OCI-M1 (cell line): Measurements from ENCODE around the gene TRIM46.

Experiments
- DNase-seq: peaks from one replicate; lab custom pipeline; 2025; lab: John Stamatoyannopoulos, UW

Gene TRIM46

DNA sequence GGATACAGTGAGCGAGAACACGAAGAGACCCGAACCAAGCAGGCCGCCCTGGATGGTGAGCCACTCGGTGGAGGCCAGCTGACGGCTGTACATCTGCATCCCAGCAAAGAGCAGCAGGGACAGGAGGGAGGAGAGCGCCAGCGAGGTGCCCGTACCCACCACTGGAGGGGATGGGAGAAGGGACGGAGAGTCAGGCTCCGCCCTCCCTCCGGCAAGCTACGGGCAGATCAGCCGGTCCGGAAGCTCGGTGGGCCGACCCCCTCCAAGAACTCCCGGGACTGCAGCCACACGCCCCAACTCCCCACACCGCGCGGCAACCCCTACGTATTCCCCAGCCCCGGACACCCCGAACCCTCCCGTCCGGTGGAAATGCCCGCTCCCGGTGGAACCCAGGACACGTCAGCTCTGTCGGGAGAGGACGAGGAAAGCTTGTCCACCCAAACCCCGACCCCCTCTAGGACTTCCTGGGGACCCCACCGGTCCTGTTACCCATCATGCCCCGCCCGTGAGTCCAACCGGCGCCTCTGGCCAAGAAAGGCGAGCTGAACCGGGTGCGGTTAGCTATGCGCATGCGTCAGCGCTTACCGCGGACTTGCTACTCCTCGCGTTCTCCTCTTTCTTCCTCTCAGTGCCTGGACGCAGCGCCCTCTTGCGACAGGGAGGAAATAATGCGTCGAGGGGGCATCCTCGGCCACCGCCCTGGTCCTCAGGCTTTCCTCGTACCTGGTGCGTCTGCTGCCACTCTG, 744 bp upstream of the TRIM46 start, which contains the start of gene KRTCAP2:
TSS of gene KRTCAP2 (minus strand) at position 573 of the 746 bp plus-strand sequence. CDS start at position 493, 80 bp downstream.
- DNase-seq = peak; percentile 98

DNA sequence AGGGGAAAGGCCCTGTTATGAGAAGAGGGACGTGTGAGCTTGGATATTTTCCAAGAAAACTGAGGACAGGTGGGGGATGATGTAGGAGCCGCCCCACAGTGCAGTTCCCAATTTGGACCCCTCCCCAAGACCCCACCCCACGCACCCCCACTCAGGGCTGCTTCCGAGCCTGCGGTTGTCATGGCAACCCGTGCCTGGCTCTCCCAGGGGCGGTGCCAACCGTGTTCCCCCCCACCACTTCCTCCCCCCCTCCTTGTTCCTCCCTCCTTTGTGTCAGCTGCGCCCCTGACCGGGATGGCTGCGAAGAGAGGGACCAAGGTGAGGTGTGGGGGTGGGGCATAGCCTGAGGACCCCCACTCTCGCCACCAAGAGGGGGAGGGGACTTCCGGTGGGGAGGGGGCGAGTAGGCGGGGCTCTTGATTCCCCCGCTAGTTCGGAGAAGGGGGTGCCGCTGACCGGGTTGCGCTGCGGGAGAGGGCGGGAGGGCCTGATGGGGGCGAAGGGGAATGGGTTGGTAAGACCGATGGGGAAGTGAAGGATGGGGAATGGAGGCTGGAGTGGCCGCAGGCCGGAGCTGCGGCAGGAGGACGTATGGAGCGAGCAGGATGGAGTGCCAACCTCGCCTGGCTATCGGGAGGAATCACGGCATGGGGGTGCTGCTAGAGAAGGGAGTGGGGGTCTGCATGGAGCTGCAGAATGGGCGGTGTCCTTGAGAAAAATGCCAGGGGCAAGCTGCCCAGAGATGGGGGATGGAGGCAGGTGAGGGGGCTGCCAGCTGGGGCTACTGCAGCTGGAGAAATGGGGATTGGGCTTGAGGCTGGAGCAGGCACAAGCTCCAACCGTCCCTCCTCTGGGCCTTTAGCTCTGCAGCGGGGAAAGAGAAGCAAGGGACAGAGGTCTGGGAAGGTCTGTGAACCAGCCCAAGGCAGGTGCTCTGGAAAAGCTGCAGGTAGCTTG, 953 bp downstream of the TRIM46 start:
- DNase-seq = peak; percentile 38

DNA sequence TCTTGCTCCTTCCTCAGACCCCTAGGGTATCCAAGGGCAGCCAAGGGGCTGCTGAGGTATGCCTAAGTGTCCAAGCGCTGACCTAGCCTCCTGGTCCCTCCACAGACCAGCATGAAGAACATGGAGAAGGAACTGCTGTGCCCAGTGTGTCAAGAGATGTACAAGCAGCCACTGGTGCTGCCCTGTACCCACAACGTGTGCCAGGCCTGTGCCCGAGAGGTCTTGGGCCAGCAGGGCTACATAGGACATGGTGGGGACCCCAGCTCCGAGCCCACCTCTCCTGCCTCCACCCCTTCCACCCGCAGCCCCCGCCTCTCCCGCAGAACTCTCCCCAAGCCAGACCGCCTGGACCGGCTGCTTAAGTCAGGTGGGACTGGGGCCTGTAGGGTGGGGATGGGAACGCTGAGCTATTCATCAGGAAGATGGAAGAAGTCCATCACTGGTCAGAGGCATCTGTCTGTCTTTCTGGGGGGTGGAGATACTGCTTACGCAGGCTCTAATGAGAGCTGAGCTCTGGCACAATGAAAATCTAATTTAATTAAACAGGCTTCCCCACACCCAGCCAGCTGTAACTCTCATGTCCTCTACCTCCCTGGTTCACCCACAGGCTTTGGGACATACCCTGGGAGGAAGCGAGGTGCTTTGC, 1.8 kb downstream of the TRIM46 start:
- no peak for DNase-seq

DNA sequence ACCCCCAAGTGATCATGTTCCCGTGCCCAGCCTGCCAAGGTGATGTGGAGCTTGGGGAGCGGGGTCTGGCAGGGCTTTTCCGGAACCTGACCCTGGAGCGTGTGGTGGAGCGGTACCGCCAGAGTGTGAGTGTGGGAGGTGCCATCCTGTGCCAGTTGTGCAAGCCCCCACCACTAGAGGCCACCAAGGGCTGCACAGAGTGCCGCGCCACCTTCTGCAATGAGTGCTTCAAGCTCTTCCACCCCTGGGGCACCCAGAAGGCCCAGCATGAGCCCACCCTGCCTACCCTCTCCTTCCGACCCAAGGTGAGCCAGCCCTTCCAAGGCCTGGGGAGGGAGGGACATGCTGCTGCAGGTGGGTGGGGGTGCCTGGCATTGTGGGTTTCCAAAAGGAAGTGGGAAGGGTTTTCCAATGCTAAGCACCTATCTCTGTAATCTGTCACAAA, 2.3 kb downstream of the TRIM46 start:
- DNase-seq = no peak

DNA sequence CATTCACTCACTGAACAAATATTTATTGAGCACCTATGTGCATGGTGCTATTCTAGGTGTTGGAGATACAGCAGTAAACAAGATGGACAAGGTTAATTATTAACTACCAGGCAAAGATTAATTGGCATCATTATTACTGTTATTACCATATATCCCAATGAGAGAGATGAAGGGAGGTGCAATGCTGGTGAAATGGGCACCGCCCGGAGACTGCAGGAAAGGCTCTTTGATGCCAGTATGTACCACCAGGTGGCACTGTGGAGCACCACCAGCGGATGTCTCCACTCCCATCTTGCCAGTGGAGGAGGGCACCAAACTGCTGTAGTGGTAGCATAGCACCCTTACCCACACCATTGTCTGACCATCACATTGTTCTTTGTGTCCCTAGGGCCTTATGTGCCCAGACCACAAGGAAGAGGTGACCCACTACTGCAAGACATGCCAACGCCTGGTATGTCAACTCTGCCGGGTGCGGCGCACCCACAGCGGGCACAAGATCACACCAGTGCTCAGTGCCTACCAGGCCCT, 3.0 kb downstream of the TRIM46 start:
- peak; percentile 90 for DNase-seq

DNA sequence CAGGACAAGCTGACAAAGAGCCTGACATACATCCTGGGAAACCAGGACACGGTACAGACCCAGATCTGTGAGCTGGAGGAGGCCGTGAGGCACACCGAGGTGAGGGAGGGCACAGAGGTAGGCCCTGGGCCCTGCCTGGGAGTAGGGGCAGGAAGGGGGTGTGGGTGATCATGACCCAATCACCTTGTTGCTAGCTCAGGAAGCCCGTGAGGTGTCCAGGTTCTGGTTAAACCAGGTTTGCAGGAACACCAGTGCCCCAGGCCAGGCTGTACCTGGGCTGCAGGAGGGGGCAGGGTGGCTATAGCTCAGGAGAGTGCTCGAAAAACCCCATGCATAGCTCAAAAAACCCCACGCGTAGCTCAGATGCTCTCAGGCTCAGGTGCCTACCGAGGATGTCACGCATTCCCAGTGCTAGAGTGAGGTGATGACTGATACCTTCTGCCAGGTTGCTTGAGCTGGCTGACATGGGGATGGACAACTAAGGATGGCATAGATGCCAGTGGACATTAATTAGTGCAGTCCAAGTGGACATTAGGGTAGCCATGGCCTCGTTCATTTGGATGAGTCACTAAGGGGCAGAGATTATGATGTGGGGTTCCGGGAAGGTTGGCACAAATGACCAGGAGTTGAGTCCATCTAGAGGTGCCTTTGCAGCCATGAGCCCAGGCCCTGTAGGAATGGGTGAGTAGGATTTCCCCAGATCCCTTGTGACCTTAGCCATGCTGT, 3.7 kb downstream of the TRIM46 start:
- no peak for DNase-seq

DNA sequence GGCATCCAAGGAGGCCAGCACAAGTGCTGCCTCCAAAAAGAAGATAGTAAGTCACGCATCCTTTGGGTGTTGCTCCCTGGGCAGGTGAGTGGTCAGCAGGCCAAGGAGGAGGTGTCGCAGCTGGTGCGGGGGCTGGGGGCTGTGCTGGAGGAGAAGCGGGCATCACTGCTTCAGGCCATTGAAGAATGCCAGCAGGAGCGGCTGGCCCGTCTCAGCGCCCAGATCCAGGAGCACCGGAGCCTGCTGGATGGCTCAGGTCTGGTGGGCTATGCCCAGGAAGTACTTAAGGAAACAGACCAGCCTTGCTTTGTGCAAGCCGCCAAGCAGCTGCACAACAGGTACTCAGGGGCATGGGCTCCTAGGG, 4.3 kb downstream of the TRIM46 start:
- DNase-seq = no peak

DNA sequence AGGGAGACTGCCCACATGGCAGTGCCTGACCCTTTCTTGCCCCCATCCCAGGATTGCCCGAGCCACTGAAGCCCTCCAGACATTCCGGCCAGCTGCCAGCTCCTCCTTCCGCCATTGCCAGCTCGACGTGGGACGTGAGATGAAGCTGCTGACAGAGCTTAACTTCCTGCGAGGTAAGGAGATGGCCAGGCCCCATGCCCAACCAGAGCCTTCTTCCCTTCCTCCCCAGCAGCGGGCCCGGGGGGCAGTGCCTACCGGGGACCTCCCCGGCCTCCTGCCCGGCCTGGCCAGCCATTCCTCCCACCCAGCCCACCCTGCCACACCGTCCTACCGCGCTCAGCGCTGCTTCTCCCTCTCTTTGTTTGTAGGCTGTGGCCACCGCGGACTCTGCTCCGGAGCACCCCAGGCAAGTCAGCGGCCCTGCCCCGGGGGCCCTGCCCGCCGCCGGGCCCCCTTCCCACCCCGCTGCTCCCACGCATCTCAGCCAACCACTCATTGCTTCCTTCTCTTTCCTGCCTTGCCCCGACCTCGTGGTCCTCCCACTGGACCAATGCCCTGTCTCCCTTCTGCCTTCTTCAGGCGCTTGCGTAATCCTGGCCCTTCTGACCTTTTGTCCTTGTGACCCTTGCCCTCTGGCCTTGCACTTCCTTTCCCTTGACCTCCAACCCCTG, 4.9 kb downstream of the TRIM46 start:
- DNase-seq = no peak

DNA sequence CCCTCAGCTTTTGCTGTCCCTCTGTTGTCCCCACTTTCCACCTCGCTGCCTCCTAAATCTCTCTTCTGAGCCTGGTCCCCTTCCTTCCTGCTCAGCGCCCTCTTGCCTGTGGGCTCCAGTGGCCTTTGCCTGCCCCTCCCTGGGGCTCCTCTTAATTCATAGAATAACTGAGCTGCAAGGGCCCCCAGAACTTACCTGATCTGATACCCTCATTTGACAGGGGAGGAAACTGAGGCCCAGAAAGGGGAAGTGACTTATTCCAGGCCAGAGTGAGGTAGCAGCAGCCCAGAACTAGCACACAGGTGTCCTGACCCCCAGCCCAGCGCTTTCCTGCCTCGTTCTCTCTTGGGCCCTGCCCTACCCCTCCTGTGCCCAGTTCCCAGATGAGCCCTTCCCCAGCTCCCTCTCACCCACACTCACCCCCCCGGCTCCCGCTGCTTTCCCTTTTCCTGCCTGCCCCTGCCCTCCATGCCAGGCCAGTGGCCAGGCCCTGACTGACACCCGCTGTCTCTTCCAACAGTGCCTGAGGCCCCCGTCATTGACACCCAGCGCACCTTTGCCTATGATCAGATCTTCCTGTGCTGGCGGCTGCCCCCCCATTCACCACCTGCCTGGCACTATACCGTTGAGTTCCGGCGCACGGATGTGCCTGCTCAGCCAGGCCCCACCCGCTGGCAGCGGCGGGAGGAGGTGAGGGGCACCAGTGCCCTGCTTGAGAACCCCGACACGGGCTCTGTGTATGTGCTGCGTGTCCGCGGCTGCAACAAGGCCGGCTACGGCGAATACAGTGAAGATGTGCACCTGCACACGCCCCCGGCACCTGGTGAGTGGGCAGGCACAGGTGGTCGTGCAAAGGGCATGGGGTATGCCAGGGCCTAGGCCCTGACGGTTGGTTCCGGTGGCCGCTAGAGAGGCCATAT, 5.7 kb downstream of the TRIM46 start:
- no peak for DNase-seq

DNA sequence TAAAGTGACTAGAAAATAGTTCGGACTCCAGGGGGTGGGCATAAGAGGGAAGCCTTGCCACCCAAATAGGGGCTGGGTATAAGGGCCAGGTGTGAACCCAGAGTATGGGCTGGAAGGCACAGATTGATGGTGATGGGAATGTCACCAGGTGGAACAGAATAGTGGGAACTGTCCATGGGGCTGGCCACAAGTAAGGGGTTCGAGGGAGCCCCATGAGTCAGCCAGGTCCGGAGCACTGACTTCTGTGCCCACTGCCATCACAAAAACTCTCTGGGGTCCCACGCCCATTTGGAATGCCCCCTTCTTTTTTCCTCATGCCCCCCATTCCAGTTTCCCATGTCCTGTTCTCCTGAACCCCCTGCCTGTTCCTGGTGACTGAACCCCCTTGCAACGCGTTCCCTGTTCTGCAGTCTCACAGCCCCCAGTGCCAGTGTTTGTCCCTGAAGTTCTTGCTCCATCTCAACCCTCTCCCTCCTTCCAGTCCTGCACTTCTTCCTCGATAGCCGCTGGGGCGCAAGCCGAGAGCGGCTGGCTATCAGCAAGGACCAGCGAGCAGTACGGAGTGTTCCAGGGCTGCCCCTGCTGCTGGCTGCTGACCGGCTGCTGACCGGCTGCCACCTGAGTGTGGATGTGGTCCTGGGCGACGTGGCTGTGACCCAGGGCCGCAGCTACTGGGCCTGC, 7.9 kb downstream of the TRIM46 start:
- no peak for DNase-seq

DNA sequence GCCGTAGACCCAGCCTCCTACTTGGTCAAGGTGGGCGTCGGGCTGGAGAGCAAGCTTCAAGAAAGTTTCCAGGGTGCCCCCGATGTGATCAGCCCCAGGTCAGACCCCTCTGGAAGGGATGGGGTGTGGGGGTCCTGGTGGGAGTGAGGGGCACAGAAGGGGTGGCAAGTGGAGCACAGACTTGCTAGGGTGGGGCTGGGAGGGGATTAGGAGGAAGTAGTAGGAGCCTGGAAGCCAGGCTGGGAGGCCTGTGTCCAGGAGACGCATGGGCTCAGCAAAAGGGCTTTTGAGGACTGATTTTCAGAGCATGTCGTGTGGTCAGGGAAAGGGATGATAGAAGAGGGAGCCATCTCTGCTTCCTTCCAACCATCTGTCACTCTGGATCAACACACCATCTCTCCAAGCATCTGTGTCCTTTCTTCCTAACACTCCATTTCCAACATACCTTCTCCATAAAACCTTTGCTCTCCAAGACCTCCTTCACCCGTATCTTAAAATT, 8.5 kb downstream of the TRIM46 start:
- no peak for DNase-seq

DNA sequence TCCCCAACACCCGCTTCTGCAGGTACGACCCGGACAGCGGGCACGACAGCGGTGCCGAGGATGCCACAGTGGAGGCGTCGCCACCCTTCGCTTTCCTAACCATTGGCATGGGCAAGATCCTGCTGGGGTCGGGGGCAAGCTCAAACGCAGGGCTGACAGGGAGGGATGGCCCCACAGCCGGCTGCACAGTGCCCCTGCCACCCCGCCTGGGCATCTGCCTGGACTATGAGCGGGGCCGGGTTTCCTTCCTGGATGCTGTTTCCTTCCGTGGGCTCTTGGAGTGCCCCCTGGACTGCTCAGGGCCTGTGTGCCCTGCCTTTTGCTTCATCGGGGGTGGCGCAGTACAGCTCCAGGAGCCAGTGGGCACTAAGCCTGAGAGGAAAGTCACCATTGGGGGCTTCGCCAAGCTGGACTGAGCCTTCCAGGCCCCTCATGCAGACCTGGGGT, 10.1 kb downstream of the TRIM46 start:
- no peak for DNase-seq

DNA sequence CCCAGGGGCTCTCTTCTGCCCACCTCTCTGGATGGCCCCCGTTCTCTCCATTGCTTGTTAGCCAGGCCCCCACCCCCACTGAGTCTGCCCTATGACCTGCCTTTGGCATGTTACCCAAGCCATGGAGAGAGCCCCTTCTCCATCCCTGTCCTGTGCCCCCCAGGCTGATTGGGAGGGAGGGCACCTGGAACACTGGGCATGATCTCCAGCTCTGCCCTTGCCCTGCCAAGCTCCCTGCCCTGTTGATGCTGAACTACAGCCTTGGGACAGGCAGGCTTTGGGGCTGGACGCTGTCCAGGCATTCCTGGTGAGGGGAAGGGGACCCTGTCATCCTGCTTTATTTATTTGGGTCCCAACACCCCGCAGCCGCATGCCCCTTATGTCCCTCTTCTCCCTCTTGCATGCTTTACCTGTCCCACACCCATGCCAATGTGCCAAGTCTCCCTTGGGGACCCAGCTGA, 10.7 kb downstream of the TRIM46 start:
- no peak for DNase-seq

DNA sequence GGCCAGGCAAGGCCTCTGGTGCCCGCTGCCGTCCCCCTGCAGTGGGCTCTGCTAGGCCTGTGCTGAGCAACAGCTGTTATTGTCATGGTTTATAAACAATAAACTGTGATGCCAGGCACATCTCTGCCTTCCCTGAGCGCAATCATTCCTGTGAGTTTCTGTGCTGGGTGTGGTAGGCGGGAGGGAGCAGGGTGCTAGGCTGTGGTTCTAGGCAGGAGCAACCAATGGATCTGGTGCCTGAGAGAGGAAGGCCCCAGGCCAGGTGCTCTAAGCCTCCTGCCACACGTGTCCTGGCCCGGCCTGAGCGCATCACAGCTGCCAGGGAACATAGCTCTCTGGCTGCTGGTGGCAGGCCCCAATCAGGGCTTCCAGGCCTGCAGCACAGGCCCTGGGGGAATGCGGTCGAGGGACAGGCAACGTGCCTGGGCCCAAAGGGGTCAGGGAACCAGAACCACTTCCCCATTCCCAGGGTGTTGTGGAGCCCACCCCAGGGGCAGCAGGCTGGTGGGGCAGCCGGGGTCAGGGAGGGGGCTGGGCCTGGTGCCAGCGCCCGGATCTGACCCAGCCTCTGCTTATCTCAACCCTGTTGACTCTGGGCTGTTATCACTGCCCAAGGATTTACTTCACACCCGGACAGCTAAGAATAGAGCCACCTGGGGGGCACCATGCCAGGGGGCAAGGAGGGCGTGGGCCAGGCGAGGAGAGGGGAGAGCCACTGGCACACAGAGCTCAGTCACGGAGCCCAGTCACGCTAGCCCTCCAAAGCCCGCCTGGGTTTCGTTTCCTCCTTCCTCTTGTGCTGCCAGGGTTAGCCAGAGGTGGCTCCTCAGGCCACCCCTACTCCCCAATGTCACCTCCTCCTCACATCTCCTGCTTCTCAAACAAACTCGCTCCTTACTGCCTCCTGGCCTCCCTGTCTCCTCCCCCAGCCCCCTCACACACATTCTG, 11.5 kb downstream of the TRIM46 start:
- DNase-seq = peak; percentile 67

DNA sequence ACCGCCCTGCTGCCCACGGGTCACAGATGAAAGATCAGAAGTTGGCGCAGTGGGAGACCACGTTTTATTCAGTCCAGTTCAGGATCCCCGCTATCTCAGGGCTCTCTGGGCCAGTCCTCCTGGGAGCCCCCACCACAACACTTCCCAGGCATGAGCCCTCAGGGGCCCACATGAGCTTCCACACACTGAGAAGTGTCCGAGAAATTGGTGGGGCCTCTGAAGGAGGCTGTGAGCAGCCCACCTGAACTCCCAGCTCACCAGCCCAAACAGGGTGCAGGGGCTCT, 12.1 kb downstream of the TRIM46 start:
- DNase-seq = no peak

DNA sequence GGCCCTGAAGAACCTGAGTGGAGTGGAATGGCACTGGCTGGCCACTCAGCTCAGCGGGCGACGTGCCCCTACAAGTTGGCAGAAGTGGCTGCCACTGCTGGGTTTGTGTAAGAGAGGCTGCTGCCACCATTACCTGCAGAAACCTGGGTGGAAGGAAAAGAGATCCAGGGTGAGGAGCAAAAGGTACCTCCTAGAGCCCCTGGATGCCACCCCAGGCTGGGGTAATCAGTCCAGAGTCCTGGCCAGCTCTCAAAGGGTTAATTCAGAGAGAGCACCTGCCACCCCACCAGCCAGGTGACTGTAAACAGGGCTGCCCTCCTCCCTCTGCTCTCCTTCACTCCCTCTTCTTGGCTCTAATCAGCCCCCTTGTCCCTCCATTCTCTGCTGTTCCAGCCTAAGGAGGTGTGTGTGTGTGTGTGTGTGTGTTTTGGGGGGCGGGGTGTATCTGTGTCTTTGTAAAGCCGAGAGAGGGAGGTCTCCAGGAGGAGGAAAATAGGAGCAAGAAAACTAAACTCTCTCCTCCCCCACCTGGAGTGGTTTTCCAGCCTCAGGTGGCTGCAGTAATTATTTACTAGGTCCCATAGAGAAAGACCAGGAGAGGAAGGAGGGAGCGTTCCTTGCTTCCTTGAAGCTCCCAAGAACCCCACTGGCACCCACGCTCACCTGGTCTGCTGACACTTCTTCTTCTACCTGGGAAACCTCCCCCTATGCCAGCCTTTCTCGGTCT, 12.6 kb downstream of the TRIM46 start:
- no peak for DNase-seq

DNA sequence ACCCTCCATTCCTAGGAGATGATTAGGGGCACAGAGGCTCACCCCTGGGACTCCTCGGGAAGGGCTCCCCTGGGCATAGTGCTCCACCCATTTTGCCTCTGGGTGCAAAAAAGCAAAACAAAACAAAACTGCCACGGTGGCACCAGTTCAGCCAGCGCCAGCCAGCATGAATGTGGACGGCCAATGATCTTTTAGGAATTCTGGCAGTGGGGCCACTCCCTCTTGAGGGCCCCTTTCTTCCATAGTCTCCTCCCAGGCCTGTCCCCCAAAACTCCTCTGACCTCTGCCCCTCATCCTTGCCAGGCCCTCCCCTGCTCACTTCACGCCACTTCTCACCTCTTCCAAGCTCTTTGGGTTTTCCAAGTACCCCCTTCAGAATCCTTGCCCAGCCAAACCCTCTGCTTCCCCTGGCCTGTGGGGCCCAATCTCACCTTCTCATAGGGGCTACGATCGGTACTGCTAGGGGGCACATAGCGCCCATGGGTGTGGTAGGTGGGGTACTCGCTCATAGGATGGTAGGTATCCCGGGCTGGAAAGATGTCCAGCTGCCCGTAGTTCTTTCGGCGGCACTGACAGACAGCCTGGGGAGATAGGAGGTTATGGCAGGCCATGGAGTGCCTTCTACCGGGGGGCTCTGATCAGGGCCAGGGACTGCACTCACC, 13.3 kb downstream of the TRIM46 start:
- DNase-seq = no peak
